Fibroblast of lung (primary cell): Measurements from ENCODE around the gene RPTN. TPM values are rescaled to one million over a fixed set of nuclear protein-coding genes. Genes with fewer than 3 reads are reported as not detected.

Source experiments
- DNase-seq, 2 donors: peaks; one replicate each; pipeline versions ENCODE4 v3.0.0 to v3.0.0-alpha.2; 2010; ENCODE audit warnings: low read depth in 2 of 2
- H2AFZ ChIP-seq: 2 replicates; pipeline ENCODE4 v1.5.1; 2012; ENCODE audit warnings: low read length, control low read depth, inconsistent platforms
- H3K27ac ChIP-seq: 2 replicates; pipeline ENCODE4 v1.5.1; 2011; ENCODE audit warnings: low read length, control low read depth; ENCODE audit not compliant: insufficient read depth
- H3K27me3 ChIP-seq: 2 replicates; pipeline ENCODE4 v1.5.1; 2011; ENCODE audit warnings: mild to moderate bottlenecking, low read length; ENCODE audit not compliant: control insufficient read depth, insufficient read depth
- H3K36me3 ChIP-seq: 2 replicates; pipeline ENCODE4 v1.5.1; 2011; ENCODE audit warnings: low read length; ENCODE audit not compliant: control insufficient read depth, insufficient read depth
- H3K4me1 ChIP-seq: 2 replicates; pipeline ENCODE4 v1.5.1; 2011; ENCODE audit warnings: low read length; ENCODE audit not compliant: control insufficient read depth, insufficient read depth; ENCODE audit errors: extremely low read depth
- H3K4me2 ChIP-seq: 2 replicates; pipeline ENCODE4 v1.5.1; 2011; ENCODE audit warnings: low read length, control low read depth; ENCODE audit not compliant: insufficient read depth; ENCODE audit errors: extremely low read depth
- H3K4me3 ChIP-seq, 4 experiments: fragments of 200-600 bp in 1 of 4; sonication (generic) in 1 of 4; replicated peaks in 1 of 4; 2 replicates each; pipeline ENCODE4 v1.5.1; 2011 to 2016; ENCODE audit warnings: low read length in 4 of 4, low read depth in 3 of 4, mild to moderate bottlenecking in 3 of 4, control low read depth in 2 of 4, inconsistent platforms in 1 of 4, mixed read lengths in 1 of 4; ENCODE audit not compliant: insufficient read depth in 1 of 4; ENCODE audit errors: control extremely low read depth in 1 of 4
- H3K79me2 ChIP-seq: 2 replicates; pipeline ENCODE4 v1.5.1; 2012; ENCODE audit warnings: mild to moderate bottlenecking, low read length, inconsistent platforms; ENCODE audit not compliant: control insufficient read depth, insufficient read depth
- H3K9ac ChIP-seq: 2 replicates; pipeline ENCODE4 v1.5.1; 2011; ENCODE audit warnings: mild to moderate bottlenecking, low read length, control low read depth; ENCODE audit not compliant: insufficient read depth
- H3K9me3 ChIP-seq: 2 replicates; pipeline ENCODE4 v1.5.1; 2012; ENCODE audit warnings: low read depth, low read length; ENCODE audit not compliant: control insufficient read depth, insufficient read depth
- H4K20me1 ChIP-seq: 2 replicates; pipeline ENCODE4 v1.5.1; 2011; ENCODE audit warnings: low read length; ENCODE audit not compliant: control insufficient read depth, insufficient read depth; ENCODE audit errors: extremely low read depth
- EZH2 ChIP-seq: IDR thresholded peaks from 2 replicates; pipeline ENCODE4 v1.5.1; 2012; ENCODE audit warnings: low read length, control low read depth, mild to moderate bottlenecking; ENCODE audit errors: missing control alignments
- polyA plus RNA-seq, 2 donors: library from polyadenylated mRNA; depleted of rRNA in 1 of 2; stranded (reverse) in 1 of 2; unstranded in 1 of 2; fragments of >200 nt; gene quantifications; 2 replicates each; pipeline ENCODE4 v1.2.1, GENCODE V29; 2011 to 2012; ENCODE audit warnings: missing spikeins in 1 of 2
- total RNA-seq: library from RNA; depleted of rRNA; stranded (reverse); fragments of >200 nt; gene quantifications from 2 replicates; pipeline ENCODE4 v1.2.1, GENCODE V29; 2014
- TF ChIP-seq, protein P1 (sequence below), 2 donors: IDR thresholded peaks in 1 of 2; conservative IDR thresholded peaks in 1 of 2; 1 replicate in 1 of 2; 2 replicates in 1 of 2; pipeline ENCODE4 v1.5.1; 2011 to 2012; ENCODE audit warnings: low read length in 2 of 2, control low read depth in 1 of 2, inconsistent platforms in 1 of 2, low read depth in 1 of 2, mild to moderate bottlenecking in 1 of 2

RPTN gene
- total and polyA plus RNA-seq, 2 donors (not counting 1 experiment from before 2014, with no cell fraction given), result not detected

DNA sequence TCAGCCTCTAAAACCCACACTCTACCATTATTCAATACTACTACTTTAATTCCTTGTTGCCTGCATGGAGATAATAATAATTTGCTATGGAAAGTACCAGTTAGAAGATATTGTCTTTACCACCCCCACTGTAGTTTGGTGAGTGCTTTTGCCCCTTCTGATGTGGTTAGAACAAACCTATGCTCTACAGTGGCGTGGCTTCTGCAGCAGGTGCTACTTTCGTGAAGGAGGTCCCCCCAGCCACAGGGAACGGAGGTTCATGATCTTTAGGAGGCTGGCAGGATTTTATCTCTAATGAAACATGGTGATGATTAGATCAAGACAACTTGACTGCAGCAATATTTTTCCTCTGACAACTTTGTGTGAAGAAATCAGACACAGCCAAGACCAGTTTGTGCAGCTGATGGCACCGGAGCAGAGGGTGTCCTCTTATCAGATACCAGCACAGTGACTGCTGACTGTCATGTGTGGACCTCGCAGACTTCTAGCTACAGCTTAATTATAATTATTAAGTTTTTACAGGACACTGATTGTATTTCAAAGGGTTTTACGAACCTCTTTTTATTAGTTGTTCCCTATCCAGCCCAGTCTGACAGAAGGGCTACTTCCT, 33.1 kb downstream of the RPTN start:
- H3K9ac ChIP-seq, result no peak overlapping the region
- no peak overlapping the region for H3K4me2 ChIP-seq
- no peaks in the 10 kb centered on the region for H3K36me3 ChIP-seq
- H3K27ac ChIP-seq, result no peak overlapping the region
- DNase-seq, result no peak
- no peak overlapping the region for H2AFZ ChIP-seq
- H3K9me3 ChIP-seq, result no peaks in the 10 kb centered on the region
- no peaks in the 10 kb centered on the region for H3K79me2 ChIP-seq
- no peak overlapping the region for H3K4me3 ChIP-seq
- TF ChIP-seq EZH2, result no peak
- TF ChIP-seq, protein P1, sequence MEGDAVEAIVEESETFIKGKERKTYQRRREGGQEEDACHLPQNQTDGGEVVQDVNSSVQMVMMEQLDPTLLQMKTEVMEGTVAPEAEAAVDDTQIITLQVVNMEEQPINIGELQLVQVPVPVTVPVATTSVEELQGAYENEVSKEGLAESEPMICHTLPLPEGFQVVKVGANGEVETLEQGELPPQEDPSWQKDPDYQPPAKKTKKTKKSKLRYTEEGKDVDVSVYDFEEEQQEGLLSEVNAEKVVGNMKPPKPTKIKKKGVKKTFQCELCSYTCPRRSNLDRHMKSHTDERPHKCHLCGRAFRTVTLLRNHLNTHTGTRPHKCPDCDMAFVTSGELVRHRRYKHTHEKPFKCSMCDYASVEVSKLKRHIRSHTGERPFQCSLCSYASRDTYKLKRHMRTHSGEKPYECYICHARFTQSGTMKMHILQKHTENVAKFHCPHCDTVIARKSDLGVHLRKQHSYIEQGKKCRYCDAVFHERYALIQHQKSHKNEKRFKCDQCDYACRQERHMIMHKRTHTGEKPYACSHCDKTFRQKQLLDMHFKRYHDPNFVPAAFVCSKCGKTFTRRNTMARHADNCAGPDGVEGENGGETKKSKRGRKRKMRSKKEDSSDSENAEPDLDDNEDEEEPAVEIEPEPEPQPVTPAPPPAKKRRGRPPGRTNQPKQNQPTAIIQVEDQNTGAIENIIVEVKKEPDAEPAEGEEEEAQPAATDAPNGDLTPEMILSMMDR (conservative IDR thresholded peaks at IDR 0.05 in 1 of 2, IDR thresholded peaks at IDR 0.05 in 1 of 2; ENCODE audit: low read depth in 1 of 2, low read length in 2 of 2), result no peak
- no peaks in the 10 kb centered on the region for H3K27me3 ChIP-seq
- no peaks in the 10 kb centered on the region for H4K20me1 ChIP-seq
- no peaks in the 10 kb centered on the region for H3K4me1 ChIP-seq

DNA sequence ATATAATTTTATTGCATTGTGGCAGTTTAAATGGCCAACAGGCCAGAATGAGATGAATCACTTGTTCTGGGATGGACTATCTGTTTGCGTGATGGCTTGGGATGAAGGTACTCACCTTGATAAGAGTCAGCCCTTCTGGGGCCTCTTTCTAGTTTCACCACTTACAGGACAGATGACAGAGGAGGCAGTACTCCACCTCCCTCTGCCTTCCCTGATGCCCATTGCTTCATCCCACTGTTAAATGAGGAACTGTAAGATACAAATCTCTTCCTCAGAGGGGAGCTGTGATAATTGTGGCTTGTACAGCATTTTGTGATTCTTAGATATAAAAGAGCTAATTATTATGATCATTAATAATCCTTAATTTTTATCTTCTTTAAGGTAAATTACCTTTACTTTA, 40.1 kb downstream of the RPTN start:
- H3K4me1 ChIP-seq, result no peaks in the 10 kb centered on the region
- H3K79me2 ChIP-seq, result no peaks in the 10 kb centered on the region
- peaks cover 17% of the 10 kb centered on the region for H3K27me3 ChIP-seq
- H3K36me3 ChIP-seq, result no peaks in the 10 kb centered on the region
- TF ChIP-seq, protein P1 (conservative IDR thresholded peaks at IDR 0.05 in 1 of 2, IDR thresholded peaks at IDR 0.05 in 1 of 2; ENCODE audit: low read depth in 1 of 2, low read length in 2 of 2), result no peak
- no peak for TF ChIP-seq EZH2
- H3K4me3 ChIP-seq, result no peak overlapping the region
- no peak for DNase-seq
- H2AFZ ChIP-seq, result no peak overlapping the region
- no peaks in the 10 kb centered on the region for H3K9me3 ChIP-seq
- H3K9ac ChIP-seq, result no peak overlapping the region
- H3K4me2 ChIP-seq, result no peak overlapping the region
- H3K27ac ChIP-seq, result no peak overlapping the region
- H4K20me1 ChIP-seq, result no peaks in the 10 kb centered on the region

DNA sequence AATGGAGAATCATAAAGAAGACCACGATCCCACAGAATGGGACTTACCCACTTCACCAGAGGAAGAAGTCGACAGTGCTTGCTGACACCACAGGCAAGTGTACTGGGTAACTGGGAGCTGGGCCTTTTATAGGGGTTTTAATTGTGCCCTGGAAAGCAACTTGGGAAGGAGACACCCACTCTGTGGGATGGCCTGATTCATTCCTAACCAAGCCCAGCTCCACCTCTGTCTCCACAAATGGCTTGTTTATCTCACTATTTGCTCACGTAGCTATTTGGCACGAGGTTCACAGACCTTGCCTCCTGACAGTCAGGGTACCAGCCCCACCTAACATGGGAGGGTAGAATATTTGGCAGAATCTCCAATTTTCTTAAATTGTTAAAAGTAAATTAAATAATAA, 43.7 kb downstream of the RPTN start, which contains the start of gene TCHH:
Gene TCHH (minus strand): TSS at position 101 of the 400 bp plus-strand sequence. CDS start 1,364 bp downstream, outside the sequence.
- no peak within 1 kb of the TSS for H3K4me3 ChIP-seq
- H3K9me3 ChIP-seq, result no peaks in the 10 kb centered on the region
- no peak within 1 kb of the TSS for H3K27ac ChIP-seq
- H4K20me1 ChIP-seq, result no peaks in the 10 kb centered on the region
- H3K4me2 ChIP-seq, result no peak within 1 kb of the TSS
- no peak within 1 kb of the TSS for H3K9ac ChIP-seq
- no peaks in the 10 kb centered on the region for H3K79me2 ChIP-seq
- H3K36me3 ChIP-seq, result no peaks in the 10 kb centered on the region
- peaks cover 3% of the 10 kb centered on the region for H3K4me1 ChIP-seq
- H2AFZ ChIP-seq, result no peak within 1 kb of the TSS
- TF ChIP-seq, protein P1 (conservative IDR thresholded peaks at IDR 0.05 in 1 of 2, IDR thresholded peaks at IDR 0.05 in 1 of 2; ENCODE audit: low read depth in 1 of 2, low read length in 2 of 2), result no peak
- TF ChIP-seq EZH2, result no peak
- H3K27me3 ChIP-seq, result peaks cover 45% of the 10 kb centered on the region
- DNase-seq, result no peak
